GM18502 (cell line): Measurements from ENCODE around the gene TM4SF1.

ENCODE experiments used
- ATAC-seq: cut with Tn5 transposase; IDR thresholded peaks from one replicate; pipeline ENCODE4 v1.9.1; 2021; ENCODE audit warnings: mild to moderate bottlenecking; ENCODE audit not compliant: unreplicated experiment, poor library complexity

The TM4SF1 gene

DNA sequence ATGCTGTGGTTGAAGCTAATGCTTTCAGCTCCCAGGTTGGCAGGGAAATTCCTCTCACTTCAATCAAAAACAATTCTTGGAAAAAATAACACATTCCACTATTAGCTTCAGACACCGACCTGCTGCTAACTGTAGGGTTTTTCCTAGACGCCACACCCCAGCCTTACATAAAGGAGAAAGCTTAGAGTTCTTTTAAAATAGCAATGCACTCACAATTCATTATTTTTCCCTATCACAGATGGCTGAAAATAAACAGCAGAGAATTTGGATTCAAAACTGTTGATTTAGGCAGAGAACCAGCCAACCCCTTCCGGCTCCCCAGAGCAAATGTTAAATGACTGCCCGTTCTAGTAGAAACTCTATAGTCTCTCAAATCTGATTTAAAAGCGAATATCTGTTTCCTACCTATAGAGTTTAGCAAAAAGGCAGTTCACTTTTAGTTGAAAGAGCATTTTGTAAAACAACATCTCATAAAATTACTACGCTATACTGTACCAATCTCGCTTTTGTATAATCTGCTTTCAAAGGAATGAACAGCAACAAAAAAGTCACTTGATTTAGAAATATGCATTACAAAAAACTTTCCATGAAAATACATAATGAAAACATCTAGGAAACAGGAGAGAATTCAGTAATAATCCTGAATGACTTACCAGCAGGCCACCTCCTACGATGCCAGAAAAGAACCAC lies 586 bp downstream of the TM4SF1 start:
- no peak for ATAC-seq

DNA sequence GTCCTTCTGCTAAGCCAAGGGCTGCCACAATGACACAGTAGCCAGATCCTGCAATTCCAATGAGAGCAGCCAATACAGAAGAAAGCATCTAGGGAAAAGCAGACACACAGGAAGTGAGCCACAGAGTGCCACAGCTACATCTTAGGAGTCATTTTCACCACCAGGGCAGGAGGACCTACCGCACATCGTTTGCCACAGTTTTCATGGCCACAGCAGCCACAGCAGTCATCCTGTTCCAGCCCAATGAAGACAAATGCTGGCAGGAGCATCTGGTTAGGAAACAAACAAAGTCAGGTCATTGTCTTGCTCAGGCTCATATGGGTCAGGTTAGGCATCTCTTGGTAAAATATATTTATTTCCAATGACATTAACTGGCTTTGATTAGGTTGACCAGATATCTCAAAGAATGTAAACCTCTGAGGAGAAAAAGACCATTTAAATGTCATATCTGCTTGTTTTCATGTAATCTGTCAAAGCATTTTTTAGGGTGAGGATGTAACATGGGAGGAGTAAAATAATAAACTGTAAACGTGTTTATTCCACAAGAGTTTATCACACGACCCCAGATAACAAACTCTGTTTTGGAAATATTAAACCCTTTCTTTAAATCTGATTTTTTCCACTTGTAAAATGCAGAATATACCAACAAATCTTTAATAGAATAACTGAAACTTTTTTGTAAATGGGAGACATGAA lies 1.8 kb downstream of the TM4SF1 start:
- no peak for ATAC-seq

DNA sequence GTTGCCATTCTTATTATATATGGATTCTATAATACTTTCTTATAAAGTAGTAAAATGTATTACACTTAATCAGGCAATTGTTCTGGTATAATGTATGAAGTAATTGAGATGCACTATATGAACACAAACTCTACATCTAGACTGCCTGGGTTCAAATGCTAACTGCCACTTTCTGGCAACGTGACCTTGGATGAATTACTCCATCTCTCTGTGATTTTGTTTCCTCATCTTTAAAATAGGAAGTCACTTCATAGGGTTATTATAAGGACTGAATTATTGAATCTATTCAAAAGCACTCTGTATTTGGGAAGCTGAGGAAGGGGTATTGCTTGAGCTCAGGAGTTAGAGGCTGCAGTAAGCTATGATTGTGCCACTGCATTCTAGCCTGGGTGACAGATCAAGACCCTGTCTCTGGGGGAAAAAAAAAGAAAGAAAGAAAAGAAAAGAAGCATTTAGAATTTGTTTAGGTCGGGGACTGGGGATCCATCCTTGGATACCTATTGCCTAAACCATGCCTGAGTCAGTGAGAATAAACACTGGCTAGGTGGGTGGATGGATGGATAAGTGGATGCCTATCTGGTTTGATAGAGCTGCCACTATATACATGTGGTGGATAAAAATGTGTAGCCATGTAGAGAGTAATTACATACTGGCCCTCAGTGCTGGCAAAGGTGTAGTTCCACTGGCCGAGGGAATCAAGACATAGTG lies 2.5 kb downstream of the TM4SF1 start:
- ATAC-seq, result no peak

DNA sequence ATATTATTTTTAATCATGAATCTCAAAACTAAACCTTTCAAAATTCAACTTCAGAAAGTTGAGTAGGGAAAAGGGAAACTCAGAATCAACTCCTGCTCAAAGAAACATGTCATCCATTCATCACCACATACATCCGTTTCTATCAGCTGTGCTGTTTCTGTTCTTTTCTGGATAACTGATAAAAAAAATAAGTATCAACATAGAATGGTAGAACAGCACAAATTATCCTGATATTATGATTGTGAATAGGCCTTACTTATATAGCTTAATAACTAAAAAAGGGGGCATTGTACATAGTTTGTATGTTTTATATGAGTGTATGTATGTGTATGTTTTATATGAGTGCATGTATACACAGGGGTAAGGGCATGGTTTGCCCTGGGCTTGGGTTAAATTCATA lies 3.1 kb downstream of the TM4SF1 start:
- ATAC-seq, result no peak

DNA sequence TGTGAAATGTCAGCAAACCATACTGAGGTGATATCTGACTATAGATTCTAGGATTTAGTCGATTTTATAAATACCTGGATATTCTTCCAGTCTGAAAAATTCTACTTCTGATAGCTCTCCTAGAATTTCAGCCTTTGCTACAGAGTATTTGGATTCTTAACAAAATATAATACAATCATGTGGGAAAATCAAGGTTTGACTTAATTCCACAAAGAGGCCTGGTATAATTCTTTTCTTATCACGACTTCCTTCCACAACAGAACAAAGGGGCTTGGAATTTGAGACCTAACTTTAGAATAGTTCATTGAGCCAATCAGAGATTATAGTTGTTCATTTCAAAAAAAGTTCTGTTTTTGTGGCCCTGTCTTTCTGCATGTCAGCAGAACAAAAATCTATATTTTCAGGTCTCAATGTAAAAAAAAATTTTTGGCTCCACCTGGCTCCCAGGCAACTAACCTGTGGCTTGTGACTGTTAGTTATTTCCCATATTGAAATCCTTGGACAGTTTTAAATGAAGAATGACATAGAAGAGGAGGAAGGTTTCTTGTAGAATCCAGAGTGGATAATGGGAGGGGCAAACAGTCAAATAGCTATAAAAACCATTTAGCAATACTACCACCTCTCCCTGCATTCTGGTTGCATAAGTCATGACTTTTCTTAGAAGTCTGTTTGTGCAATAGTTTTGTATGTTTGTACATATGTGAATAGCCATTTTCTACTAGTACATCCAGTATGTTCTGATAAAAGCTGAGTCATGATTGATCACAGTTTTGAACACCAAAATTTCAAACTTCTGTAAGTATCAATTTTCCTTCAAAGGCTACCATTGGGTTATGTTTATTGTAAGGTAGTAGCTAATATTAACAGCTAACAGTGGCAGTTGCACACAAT lies 4.0 kb downstream of the TM4SF1 start:
- ATAC-seq, result no peak

DNA sequence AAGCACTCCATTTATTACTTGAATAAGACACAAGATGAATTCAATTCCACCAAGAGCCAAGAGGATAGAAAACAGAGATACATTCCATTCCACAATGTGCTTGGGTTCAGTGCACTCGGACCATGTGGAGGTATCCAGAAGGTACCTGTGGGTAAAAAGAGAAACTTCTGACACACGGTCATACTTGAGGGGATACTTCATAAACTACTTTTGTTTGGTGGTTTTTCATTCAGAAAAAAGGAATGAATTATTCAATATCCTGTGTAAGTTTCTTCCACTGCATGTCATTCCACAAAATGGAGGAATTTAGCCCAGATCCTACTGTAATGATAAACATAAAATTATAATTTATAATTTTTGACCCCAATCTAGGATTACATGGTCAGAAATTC lies 5.7 kb downstream of the TM4SF1 start:
- no peak for ATAC-seq

DNA sequence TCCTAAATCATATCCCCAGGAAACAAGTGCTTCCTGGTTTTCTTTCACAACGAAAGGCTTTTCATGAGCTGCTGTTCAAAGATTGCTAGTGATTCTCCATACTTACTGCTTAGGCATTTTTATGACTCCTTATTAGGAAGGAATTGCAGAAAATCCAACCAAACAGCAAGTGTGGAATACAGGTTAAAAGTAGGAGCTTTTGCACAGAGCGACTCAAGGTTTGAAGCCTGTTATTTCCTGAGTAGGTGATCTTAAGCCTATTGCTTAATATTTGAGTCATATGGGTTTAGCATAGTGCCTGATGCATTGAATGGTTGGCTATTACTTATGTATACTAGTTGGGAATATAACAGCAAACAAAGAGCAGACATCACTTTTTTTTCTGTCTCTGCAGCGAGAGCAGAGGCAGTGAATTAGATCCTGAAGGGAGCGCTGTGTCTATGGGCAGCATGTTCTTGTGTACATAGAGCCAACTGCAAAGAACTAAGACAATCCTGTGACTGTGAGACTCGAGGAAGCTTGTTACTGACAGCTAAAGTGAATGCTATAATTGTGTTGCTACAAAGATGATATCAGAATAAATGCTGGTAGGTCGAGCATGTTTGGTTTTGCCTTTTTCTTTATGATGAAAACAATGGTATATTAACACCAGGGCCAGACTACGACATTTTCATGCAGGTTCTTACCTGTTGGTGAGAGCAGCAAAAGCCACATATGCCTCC lies 6.3 kb downstream of the TM4SF1 start:
- no peak for ATAC-seq

DNA sequence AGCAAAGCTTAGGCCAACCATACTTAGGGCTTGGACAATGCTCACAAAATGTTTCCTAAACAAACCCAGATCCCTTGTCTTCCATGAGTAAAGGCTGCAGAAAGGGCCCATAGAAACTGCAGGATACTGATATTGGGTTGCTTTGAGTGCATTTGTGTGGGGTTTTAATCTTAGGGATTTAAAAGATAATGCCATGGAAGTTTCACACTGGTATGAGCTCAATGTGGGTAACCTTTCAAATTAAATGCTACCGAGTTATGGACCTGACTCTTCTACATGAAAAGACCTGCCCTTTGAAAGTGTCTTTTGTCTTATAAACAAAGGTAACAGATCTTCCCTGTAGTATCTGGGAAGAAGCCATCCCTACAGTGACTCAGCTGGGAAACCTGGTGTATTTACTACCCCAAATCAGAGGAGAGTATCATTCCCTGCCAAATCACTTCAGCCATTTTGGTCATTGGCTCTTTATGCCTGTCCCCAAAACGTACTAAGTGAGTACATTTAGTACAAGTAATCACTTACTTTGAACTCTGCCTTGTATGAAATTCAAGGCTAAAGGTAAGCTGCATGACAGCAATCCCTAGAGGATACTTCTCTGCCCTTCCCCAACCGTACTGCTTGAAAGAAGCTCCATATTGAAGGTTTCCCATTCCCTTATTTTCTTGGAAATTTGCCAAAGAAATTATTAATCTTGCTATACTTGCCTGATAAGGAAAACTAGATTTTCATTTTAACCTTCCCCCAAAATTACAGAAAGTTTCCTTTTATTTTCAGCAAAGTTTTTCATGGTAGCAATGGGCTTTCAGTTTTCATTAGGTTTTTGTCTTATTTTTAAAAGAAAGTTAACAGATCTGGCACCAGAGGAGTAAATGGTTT lies 7.2 kb downstream of the TM4SF1 start:
- no peak for ATAC-seq

DNA sequence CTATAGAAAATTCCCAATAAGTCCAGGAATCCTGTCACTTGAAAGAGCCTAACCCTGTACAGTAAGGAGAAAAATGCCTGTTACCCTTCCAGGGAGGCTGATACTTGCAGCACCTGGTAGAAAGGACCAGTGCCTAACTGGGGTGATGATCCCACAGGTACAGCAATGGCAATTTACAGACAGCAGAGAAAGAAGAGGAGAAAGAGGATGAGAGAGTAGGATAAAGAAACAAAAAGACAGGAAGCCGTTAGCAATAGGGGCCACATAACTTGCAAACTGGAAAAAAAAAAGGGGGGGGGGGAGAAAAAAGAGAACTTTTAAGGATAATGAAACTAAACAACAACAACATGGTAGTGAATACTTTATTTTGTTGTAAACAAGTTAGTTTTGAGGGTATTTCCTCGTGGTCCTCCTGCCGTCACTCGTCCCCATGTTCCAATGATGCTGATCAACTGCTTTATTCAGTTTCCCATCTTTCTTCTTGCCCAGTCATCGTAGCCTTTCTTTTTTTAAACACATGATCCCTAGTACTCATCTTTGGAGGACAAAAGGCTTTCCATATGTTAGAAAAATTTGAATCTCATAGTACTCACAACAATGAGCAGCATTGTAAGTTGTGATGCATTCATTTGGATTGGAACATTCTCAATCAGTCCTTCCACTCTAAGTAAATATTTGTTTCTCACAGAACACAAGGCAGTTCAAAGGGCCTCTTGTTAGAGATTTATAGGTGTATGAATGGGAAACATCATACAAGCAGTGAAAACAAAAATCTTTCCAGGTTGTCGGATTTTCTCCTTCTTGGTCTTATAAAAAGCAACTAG lies 8.6 kb downstream of the TM4SF1 start:
- no peak for ATAC-seq

DNA sequence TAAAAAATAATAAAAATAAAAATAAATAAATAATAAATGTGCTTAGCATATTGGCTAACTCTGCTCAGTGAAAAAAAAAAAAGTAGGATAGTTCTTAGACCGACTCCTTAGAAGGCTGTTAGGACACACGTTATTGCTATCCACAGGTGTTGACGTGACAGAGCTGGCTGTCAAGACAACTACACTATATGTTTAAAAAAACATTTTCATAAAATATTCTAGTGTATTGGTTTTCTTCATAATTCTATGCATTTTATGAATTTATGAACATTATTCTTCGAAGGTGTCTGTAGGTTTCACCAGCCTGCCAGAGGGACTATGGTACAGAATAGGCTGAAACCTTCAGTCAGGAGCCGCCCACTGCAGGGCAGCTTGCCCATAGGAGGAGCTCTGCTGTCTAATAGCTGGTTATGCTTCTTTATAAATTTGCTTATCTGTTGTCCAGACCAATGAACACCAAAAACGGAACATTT lies 9.2 kb downstream of the TM4SF1 start:
- ATAC-seq, result no peak

DNA sequence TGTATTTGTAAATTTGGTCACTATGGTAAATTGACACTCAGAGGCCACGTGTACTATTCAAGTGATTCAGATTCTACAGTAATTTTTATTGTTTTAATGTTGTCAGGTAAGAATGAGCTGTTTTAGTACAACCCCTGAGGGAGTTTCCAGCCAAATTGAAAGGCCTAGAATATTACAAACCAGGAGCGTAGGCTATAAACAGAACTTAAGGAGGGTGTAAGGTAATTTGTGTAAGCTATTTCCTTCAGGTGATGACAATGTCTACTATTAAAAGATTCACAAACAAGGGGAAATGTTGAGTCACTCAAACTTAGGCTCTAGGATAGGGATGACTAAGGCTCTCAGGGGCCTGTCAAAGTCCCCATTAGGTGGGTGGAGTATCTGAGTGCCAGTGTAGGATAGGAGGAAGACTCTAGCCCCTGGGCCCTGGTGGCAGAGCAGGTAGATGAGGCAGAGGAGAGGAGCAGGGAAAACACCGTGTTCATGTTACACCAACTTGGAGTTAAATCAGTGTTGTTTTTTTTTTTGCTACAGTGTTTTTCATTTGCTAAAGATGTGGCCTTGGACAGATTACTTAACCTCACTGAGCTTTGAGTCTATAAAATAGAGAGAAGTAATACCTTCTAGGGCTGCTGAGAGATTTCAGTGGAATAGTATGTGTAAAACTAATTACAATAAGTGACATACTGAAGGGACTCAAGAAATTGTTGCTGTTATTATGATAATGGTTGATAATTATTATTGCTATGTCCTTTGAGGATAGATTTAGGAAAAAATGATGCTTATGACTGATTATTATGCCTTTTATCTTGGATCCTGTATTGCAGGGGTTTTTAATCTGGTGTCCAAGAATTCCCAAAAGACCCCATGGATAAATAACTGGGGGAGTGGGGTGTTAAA lies 10.3 kb downstream of the TM4SF1 start:
- peak; percentile 57 for ATAC-seq

DNA sequence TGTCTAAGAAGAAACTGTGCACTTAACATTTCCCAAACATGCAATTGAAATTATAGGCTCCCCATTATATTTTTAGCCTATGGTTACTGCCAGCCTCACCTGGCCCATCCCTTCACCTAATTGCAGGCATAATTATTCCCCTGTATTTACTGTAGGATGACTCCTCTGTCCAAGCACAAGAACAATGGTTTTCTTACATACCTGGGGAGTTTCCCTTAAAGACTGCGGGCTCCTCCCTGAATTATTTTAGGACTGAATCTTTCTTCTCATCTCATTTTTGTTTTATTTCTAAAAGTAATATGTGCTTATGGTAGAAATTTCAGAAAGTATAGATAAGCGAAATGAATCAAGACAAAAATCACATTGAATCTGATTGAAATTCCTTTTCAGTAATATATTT lies 11.4 kb downstream of the TM4SF1 start:
- ATAC-seq, result no peak

DNA sequence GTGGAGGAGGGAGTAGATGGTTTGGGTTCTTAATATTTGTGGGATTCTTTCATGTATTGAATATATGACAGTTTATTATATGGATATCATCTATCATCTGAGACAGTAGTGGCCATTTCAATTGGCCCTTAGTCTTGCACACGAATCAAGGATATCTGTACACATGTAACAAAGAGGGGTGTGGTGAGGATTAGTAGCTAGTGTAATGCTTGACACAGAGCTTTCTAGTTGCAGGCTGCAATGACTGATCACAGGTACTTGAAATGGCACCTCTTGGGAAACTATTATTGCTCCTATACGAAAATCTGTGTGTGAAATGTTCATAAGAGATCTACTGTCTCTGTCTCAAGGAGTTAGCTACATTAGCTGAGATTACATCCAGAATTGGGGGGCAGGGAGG lies 12.8 kb downstream of the TM4SF1 start:
- no peak for ATAC-seq

DNA sequence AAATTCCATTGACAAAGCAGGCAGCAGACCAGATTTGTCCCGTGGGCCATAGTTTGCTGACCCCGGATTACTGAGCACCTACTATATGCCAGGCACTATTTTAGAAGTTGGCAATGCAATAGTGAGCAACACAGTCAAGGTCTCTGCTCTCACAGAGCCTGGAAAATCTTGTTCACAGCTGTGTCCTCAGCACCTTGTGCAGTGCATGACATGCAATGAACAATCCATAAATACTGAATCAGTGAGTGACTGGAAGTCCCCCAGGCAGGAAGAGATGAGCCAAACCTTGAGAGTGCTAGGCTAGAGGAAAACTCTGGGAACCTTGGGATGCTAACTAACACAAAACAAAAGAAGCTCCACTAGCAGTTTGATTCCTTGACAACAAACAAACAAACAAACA lies 14.4 kb downstream of the TM4SF1 start:
- ATAC-seq, result no peak

DNA sequence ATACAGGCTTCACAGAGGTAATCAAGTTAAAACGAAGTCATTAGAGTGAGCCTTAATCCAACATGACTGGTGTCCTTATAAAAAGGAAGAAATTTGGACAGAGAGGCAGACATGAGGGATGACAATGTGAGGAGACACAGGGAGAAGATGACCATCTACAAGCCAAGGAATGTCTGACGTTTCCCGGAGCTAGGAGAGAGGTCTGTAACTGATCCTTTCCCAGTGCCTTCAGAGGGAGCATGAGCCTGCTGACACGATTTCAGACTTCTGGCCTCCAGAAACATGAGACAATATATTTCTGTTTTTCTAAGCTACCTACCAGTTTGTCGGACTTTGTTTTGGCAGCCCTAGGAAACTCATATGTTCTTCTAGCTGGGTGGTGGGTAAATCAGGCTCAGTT lies 15.1 kb downstream of the TM4SF1 start:
- no peak for ATAC-seq

DNA sequence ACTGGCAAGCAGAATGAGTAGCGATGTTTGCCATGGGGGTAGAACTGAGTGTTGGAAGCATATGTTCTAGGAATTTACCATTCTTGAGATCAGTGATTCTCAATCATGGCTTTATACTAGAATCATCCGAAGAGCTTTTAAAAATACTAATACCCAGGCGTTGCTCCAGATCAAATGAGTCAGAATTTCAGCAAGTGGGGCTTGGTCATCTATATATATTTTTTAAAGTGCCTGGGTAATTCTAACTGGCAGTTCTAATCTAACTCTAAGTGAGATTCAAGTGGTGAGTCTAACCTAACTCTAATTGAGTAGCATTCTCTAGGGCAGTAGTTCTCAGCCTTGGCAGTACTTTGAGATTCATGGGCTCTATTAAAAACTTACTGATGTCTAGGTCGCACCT lies 20.8 kb downstream of the TM4SF1 start:
- ATAC-seq, result no peak

DNA sequence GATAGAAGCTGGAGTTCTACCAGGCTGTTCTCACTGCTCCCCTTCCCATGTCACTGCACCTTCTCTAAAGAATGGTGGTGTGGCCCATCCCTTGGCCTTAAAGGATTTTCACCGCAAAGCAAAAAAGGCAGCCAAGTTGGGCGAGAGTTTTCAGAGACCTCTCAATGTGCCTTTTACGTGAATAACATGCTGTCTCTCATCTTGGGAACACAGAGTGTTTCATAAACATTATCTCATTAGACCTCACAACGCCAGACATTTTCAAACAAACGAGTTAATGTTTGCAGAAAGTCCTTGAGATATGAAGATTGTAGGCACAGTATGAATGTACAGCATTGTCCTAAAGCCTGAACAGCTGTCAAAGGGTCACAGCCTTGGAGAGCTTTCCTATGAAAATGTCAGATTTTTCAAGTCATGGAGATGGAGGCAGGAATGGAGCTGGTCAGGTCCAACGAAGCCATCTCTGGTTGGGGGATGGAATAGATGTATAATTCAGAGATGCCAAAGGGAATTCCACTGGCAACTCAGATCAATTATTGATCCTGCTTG lies 21.3 kb downstream of the TM4SF1 start:
- no peak for ATAC-seq
